GM19351 (cell line): ENCODE data around the gene GRIK5.

ENCODE experiments used
- ATAC-seq: cut with Tn5 transposase; IDR thresholded peaks from one replicate; pipeline ENCODE4 v1.9.1; 2021; ENCODE audit warnings: mild to moderate bottlenecking, moderate library complexity; ENCODE audit not compliant: unreplicated experiment

Gene GRIK5

GRCh38 chr19:42076380-42076944 lies 6.5 kb upstream of the GRIK5 start:
- no peak for ATAC-seq

GRCh38 chr19:42075616-42076379 lies 5.8 kb upstream of the GRIK5 start, which contains the start of gene ZNF574:
Gene ZNF574, plus strand, starts transcription at chr19:42076166. Its CDS starts 2,441 bp downstream, at chr19:42078607.
- ATAC-seq = peak; percentile 94

GRCh38 chr19:42075364-42075615 lies 5.3 kb upstream of the GRIK5 start:
- ATAC-seq = no peak

- no peak for ATAC-seq
Observed at GRCh38 chr19:42074513-42075363, 4.7 kb upstream of the GRIK5 start.

- no peak for ATAC-seq
Observed at GRCh38 chr19:42071247-42071646, 1.2 kb upstream of the GRIK5 start.

GRCh38 chr19:42068756-42069571 lies 1.0 kb downstream of the GRIK5 start:
- ATAC-seq = no peak

GRCh38 chr19:42068361-42068755 lies 1.6 kb downstream of the GRIK5 start:
- no peak for ATAC-seq

GRCh38 chr19:42067315-42067888 lies 2.6 kb downstream of the GRIK5 start:
- ATAC-seq = no peak

- no peak for ATAC-seq
Observed at GRCh38 chr19:42066075-42066754, 3.8 kb downstream of the GRIK5 start.

- no peak for ATAC-seq
Observed at GRCh38 chr19:42065511-42065910, 4.5 kb downstream of the GRIK5 start.

- ATAC-seq = no peak
Observed at GRCh38 chr19:42065051-42065450, 5.0 kb downstream of the GRIK5 start.

- ATAC-seq = no peak
Observed at GRCh38 chr19:42064432-42064831, 5.6 kb downstream of the GRIK5 start.

GRCh38 chr19:42062381-42062780 lies 7.6 kb downstream of the GRIK5 start:
- ATAC-seq = no peak

- ATAC-seq = no peak
Observed at GRCh38 chr19:42060117-42060516, 9.9 kb downstream of the GRIK5 start.

- no peak for ATAC-seq
Observed at GRCh38 chr19:42059196-42059595, 10.8 kb downstream of the GRIK5 start.

GRCh38 chr19:42057846-42058245 lies 12.2 kb downstream of the GRIK5 start:
- ATAC-seq = no peak

- ATAC-seq = no peak
Observed at GRCh38 chr19:42054205-42054604, 15.8 kb downstream of the GRIK5 start.

- ATAC-seq = no peak
Observed at GRCh38 chr19:42053037-42053935, 16.7 kb downstream of the GRIK5 start.

- ATAC-seq = no peak
Observed at GRCh38 chr19:42052241-42052863, 17.7 kb downstream of the GRIK5 start.
